ENCODE measurements around the gene GNG7. TPM values are rescaled to one million over a fixed set of nuclear protein-coding genes. Genes with fewer than 3 reads are reported as not detected.

The GNG7 gene
- total RNA-seq, 1 experiment from 2014 or later, result 7.7 TPM

DNA sequence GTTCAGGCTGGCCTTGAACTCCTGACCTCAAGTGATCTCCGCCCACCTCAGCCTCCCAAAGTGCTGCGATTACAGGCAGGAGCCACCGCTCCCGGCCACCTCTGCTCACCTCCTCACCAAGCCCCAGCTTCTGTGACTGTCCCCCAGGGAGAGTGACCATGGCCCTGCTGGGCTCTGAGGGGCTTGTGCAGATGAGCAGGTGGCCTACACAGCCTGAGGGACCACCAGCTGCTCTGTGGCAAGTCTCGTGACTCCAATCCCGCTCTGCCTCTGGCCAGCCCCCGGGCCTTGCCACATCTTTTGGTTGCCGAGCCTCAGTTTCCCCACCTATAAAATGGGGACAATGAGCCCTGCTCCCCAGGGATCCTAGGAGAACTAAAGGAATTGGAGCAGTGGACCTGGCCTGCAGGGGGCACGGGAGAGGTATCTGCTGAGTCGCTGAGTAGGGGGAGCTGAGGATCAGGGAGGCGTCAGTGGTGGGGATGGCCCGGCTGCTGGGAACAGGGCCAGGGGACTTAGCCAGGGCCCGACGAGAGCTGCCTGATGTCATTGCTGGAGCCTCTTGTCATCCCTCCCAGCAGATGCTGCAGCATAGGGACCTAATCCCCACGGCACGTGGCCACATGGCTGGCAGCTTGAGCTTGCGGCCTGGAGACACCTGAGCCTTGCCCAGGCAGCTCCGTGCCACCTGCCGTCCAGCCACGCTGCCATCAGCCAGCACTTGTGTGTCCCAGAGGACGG lies 151.9 kb downstream of the GNG7 start:
- H4K5ac ChIP-seq (ENCODE audit: insufficient read length, low read depth, low read length), result no peak overlapping the region
- H3K14ac ChIP-seq (ENCODE audit: insufficient read depth, low read length), result no peak overlapping the region
- no peak overlapping the region for H2AFZ ChIP-seq (ENCODE audit: low read length)
- H3K79me1 ChIP-seq (ENCODE audit: insufficient read depth, low read depth, low read length, poor library complexity, severe bottlenecking), result no peaks in the 10 kb centered on the region
- TF ChIP-seq, protein P1, sequence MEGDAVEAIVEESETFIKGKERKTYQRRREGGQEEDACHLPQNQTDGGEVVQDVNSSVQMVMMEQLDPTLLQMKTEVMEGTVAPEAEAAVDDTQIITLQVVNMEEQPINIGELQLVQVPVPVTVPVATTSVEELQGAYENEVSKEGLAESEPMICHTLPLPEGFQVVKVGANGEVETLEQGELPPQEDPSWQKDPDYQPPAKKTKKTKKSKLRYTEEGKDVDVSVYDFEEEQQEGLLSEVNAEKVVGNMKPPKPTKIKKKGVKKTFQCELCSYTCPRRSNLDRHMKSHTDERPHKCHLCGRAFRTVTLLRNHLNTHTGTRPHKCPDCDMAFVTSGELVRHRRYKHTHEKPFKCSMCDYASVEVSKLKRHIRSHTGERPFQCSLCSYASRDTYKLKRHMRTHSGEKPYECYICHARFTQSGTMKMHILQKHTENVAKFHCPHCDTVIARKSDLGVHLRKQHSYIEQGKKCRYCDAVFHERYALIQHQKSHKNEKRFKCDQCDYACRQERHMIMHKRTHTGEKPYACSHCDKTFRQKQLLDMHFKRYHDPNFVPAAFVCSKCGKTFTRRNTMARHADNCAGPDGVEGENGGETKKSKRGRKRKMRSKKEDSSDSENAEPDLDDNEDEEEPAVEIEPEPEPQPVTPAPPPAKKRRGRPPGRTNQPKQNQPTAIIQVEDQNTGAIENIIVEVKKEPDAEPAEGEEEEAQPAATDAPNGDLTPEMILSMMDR (conservative IDR thresholded peaks at IDR 0.05), result 0 out of 3 replicates have a peak, but pooled peaks have one; percentile 22
- no peaks in the 10 kb centered on the region for H3K23me2 ChIP-seq (ENCODE audit: insufficient read length, low read depth, low read length, poor library complexity, severe bottlenecking)
- H3K4me1 ChIP-seq (ENCODE audit: insufficient read depth, low read length), result no peaks in the 10 kb centered on the region
- Mint-ChIP-seq H3K27ac (no peak overlapping the region), H3K36me3 (ENCODE audit: insufficient read depth in 1 of 3, low read depth in 3 of 3) (peaks cover 0 to 4% (median 0%) of the 10 kb centered on the region in 3 experiments; a peak in 2 of 7 replicates), H3K9me3 (peaks cover 3% of the 10 kb centered on the region in 2 experiments; a peak in 2 of 5 replicates), H3K27me3 (ENCODE audit: low read depth) (peaks cover 2% of the 10 kb centered on the region; the same call in 1 of the 2 replicates), H3K4me1 (peaks cover 10 to 17% of the 10 kb centered on the region in 2 experiments), H3K4me3 (no peak overlapping the region)
- no peaks in the 10 kb centered on the region for H4K20me1 ChIP-seq (ENCODE audit: control insufficient read depth, insufficient read depth, insufficient read length)
- H4K8ac ChIP-seq (replicated peaks; ENCODE audit: insufficient read length, low read depth, low read length), result no peak overlapping the region
- H2BK12ac ChIP-seq (ENCODE audit: insufficient read length, low read depth, low read length), result no peak overlapping the region
- no peak overlapping the region for H3K27ac ChIP-seq (ENCODE audit: insufficient read length, low read depth, low read length)
- H3K27me3 ChIP-seq (ENCODE audit: insufficient read depth, low read length), result no peaks in the 10 kb centered on the region
- no peak overlapping the region for H2BK20ac ChIP-seq (ENCODE audit: low read depth, low read length, poor library complexity, severe bottlenecking)
- no CpG with 5 or more reads among the region's 21 CpGs for WGBS (ENCODE audit: extremely low coverage, insufficient read length, low lambda C conversion rate)
- H4K91ac ChIP-seq (ENCODE audit: insufficient read length, low read depth, low read length), result no peak overlapping the region
- no peaks in the 10 kb centered on the region for H3K9me3 ChIP-seq (ENCODE audit: control insufficient read depth, low read depth, low read length)
- H3K9ac ChIP-seq (ENCODE audit: extremely low read depth, insufficient read length, low read length), result no peak overlapping the region
- no peak overlapping the region for H2BK120ac ChIP-seq (ENCODE audit: low read depth, low read length, poor library complexity, severe bottlenecking)
- no peak overlapping the region for H3K18ac ChIP-seq (ENCODE audit: insufficient read length, low read depth, low read length)
- no peak overlapping the region for H2BK15ac ChIP-seq (ENCODE audit: low read depth, low read length)
- H3K4me2 ChIP-seq (ENCODE audit: insufficient read depth, insufficient read length, low read length), result no peak overlapping the region
- H2BK5ac ChIP-seq (ENCODE audit: insufficient read length, low read length), result no peak overlapping the region
- H3T11ph ChIP-seq (ENCODE audit: low read length), result no peak overlapping the region
- no peak overlapping the region for H3K23ac ChIP-seq (ENCODE audit: insufficient read length, low read depth, low read length)
- H3K79me2 ChIP-seq (ENCODE audit: insufficient read depth, low read length), result no peaks in the 10 kb centered on the region
- H3K4ac ChIP-seq (ENCODE audit: low read depth, low read length), result no peak overlapping the region
- no peak overlapping the region for H3K56ac ChIP-seq (ENCODE audit: insufficient read length, low read depth, low read length)
- peak; percentile 47 for DNase-seq
- H2AK5ac ChIP-seq (ENCODE audit: insufficient read length, low read length), result no peak overlapping the region
